NB4 (cell line): ENCODE measurements around the gene CRACDL.

Experiments used
- POLR2A ChIP-seq: IDR thresholded peaks from 2 replicates; pipeline ENCODE4 v1.6.1; 2011; ENCODE audit warnings: mild to moderate bottlenecking; ENCODE audit not compliant: insufficient read length; ENCODE audit errors: extremely low read depth
- TF ChIP-seq, protein P1 (sequence below): IDR thresholded peaks from one replicate; pipeline ENCODE4 v1.5.1; 2012; ENCODE audit warnings: low read depth, low read length

GRCh38 chr2:98759338-98759737 is 176.7 kb downstream of the CRACDL start:
- TF ChIP-seq, protein P1, sequence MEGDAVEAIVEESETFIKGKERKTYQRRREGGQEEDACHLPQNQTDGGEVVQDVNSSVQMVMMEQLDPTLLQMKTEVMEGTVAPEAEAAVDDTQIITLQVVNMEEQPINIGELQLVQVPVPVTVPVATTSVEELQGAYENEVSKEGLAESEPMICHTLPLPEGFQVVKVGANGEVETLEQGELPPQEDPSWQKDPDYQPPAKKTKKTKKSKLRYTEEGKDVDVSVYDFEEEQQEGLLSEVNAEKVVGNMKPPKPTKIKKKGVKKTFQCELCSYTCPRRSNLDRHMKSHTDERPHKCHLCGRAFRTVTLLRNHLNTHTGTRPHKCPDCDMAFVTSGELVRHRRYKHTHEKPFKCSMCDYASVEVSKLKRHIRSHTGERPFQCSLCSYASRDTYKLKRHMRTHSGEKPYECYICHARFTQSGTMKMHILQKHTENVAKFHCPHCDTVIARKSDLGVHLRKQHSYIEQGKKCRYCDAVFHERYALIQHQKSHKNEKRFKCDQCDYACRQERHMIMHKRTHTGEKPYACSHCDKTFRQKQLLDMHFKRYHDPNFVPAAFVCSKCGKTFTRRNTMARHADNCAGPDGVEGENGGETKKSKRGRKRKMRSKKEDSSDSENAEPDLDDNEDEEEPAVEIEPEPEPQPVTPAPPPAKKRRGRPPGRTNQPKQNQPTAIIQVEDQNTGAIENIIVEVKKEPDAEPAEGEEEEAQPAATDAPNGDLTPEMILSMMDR, result no peak
- no peak for TF ChIP-seq POLR2A
